ENCODE data around the gene COL23A1.

DNA sequence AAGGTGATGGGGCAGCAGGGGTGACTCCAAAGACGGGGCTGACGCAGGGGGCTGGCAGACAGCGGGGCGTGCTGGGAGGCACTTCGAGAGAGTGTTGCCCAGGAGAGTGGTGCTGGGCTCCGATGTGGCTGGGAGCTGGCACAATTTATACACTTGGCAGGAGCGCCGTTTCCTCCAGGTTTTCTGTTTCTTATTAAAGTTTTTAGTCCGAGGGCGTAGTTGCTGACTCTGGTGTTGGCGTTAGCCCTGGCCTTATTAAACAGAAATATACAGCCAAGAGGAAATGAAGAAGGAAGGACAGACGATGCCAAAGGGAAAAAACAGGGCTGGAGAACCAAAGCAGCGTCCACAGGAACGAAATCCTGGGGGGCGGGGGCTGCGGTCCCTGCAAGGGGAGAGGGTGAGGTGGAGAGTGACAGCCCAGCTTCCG lies 218.0 kb downstream of the COL23A1 start:
- TF ChIP-seq, protein P1, sequence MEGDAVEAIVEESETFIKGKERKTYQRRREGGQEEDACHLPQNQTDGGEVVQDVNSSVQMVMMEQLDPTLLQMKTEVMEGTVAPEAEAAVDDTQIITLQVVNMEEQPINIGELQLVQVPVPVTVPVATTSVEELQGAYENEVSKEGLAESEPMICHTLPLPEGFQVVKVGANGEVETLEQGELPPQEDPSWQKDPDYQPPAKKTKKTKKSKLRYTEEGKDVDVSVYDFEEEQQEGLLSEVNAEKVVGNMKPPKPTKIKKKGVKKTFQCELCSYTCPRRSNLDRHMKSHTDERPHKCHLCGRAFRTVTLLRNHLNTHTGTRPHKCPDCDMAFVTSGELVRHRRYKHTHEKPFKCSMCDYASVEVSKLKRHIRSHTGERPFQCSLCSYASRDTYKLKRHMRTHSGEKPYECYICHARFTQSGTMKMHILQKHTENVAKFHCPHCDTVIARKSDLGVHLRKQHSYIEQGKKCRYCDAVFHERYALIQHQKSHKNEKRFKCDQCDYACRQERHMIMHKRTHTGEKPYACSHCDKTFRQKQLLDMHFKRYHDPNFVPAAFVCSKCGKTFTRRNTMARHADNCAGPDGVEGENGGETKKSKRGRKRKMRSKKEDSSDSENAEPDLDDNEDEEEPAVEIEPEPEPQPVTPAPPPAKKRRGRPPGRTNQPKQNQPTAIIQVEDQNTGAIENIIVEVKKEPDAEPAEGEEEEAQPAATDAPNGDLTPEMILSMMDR (IDR thresholded peaks at IDR 0.05; ENCODE audit: poor library complexity), result no peak
- TF ChIP-seq EZH2phosphoT487 (IDR thresholded peaks at IDR 0.05; ENCODE audit: low read depth, severe bottlenecking, unreplicated experiment), result no peak

Measured in hepatocyte (in vitro differentiated cells).